Measurements from ENCODE around the gene ATL1.

DNA sequence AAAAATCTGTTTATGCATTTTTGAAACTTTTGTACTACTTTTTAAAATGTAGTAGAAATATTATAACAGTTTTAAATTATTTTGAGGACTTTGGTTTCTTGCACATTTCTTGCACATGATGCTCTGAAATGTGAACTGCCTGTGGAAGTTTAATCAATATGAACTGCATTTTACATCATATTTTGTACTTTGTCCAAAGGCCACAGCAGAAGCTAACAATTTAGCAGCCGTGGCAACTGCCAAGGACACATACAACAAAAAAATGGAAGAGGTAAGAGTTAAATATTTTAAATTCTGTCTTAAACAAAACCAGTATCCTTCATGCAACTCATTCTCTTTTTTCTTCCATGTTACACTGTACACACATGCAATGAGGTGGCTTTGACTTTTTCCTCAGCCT, 63.0 kb downstream of the ATL1 start:
- TF ChIP-seq POLR2A (IDR thresholded peaks at IDR 0.05; ENCODE audit: low read length) = no peak
- no peak for TF ChIP-seq GATA1 (IDR thresholded peaks at IDR 0.05; ENCODE audit: low read depth, low read length)
